Measurements from ENCODE around the gene SLAMF9. TPM values are rescaled to one million over a fixed set of nuclear protein-coding genes. Genes with fewer than 3 reads are reported as not detected.
A peak's percentile ranks its signal among the peaks of the same experiment; 100 is the strongest.

Gene SLAMF9
- total and polyA plus RNA-seq, 2 donors (not counting 3 experiments of a cell fraction or from before 2014, with no cell fraction given) = not detected

DNA sequence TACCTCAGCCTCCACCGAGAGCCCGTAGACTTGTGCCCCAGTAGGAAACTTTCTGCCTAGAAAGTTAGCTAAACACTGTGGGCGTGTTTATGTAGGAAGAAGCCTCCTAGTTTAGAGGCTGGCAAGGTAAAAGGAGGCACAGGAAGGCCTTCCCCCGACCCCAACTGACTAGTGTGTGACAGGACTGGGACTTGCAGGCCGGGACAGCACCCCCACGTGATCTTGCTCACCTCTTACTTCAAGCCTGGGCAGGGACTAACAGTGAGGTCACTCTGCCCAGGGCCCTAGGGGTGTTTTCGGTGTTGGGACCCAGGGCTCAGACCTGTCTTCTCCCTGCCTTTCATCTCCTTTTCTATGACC, 28.3 kb downstream of the SLAMF9 start:
- ChIA-PET POLR2A (interaction anchor here (0.7 to 2.3 kb wide), 4 partner anchors 10 to 145 kb away, joined by 3 to 9 read pairs (median 6); partner anchors contain the start of gene DUSP23), CTCF (interaction anchor here (0.9 to 7.5 kb wide), 4 partner anchors 15 to 82 kb away, joined by 3 to 71 read pairs (median 8); no protein-coding TSS in a partner anchor)
- Histone ChIP-seq H2AFZ (ENCODE audit: low read depth, low read length) (peak overlapping the region; percentile 21), H3K27ac (ENCODE audit: insufficient read depth, low read depth, low read length) (peak overlapping the region; percentile 98), H4K20me1 (replicated peaks; ENCODE audit: control insufficient read depth, extremely low read depth, insufficient read depth, low read length) (no peaks in the 10 kb centered on the region), H3K4me2 (ENCODE audit: insufficient read depth, low read length) (peak overlapping the region; percentile 30), H3K9me1 (replicated peaks; ENCODE audit: control insufficient read depth, extremely low read depth, insufficient read depth, low read length) (no peaks in the 10 kb centered on the region), H3K4me3 (replicated peaks in 1 of 3; ENCODE audit: insufficient read depth in 1 of 3, low read depth in 1 of 3, low read length in 3 of 3) (peak overlapping the region in 2 of 3 experiments; percentile 71 to 78), H3K79me2 (ENCODE audit: control insufficient read depth, insufficient read depth, low read length) (peaks cover 45% of the 10 kb centered on the region), H3K27me3 (ENCODE audit: control insufficient read depth in 2 of 2, insufficient read depth in 2 of 2, low read length in 2 of 2) (no peaks in the 10 kb centered on the region), H3K9ac (replicated peaks; ENCODE audit: extremely low read depth, insufficient read depth, low read length) (peak overlapping the region; percentile 100), H3K4me1 (ENCODE audit: control insufficient read depth, extremely low read depth, insufficient read depth, low read length) (peaks cover 27% of the 10 kb centered on the region), H3K36me3 (ENCODE audit: control insufficient read depth in 2 of 2, extremely low read depth in 1 of 2, insufficient read depth in 2 of 2, low read length in 2 of 2) (no peaks in the 10 kb centered on the region), H3K9me3 (replicated peaks; ENCODE audit: control insufficient read depth, insufficient read depth, low read length) (no peaks in the 10 kb centered on the region)
- intact Hi-C loops (cut with micrococcal nuclease) (loop anchor here (1.0 to 10.0 kb wide), 2 partner anchors 20 to 1911 kb away; partner anchors contain the start of gene IGSF9), dilution Hi-C loops (cut with MboI; ENCODE audit: extremely low pct_ligation_motif_present, low sequenced_read_pairs) (no loop called here)
- no TSS peak for BruUV-seq (replicated peaks)
- TF ChIP-seq EZH2 (IDR thresholded peaks at IDR 0.05; ENCODE audit: borderline replicate concordance, low read depth, low read length, severe bottlenecking) (no peak), MYC (IDR thresholded peaks at IDR 0.05; ENCODE audit: low read depth, low read length) (no peak), POLR2AphosphoS5 (IDR thresholded peaks at IDR 0.05; ENCODE audit: insufficient read depth, low read depth, low read length) (no peak)
- TF ChIP-seq, protein P1, sequence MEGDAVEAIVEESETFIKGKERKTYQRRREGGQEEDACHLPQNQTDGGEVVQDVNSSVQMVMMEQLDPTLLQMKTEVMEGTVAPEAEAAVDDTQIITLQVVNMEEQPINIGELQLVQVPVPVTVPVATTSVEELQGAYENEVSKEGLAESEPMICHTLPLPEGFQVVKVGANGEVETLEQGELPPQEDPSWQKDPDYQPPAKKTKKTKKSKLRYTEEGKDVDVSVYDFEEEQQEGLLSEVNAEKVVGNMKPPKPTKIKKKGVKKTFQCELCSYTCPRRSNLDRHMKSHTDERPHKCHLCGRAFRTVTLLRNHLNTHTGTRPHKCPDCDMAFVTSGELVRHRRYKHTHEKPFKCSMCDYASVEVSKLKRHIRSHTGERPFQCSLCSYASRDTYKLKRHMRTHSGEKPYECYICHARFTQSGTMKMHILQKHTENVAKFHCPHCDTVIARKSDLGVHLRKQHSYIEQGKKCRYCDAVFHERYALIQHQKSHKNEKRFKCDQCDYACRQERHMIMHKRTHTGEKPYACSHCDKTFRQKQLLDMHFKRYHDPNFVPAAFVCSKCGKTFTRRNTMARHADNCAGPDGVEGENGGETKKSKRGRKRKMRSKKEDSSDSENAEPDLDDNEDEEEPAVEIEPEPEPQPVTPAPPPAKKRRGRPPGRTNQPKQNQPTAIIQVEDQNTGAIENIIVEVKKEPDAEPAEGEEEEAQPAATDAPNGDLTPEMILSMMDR (IDR thresholded peaks at IDR 0.05; ENCODE audit: extremely low read depth in 1 of 2, insufficient read depth in 1 of 2, low read depth in 1 of 2, low read length in 2 of 2) = no peak
- DNase-seq (ENCODE audit: low read depth, low spot score) = no peak
- no peak for FAIRE-seq

Measured in endothelial cell of umbilical vein (primary cell).